Activated CD8-positive, alpha-beta T cell treated with anti-CD3 and anti-CD28 coated beads for 36 hours (primary cell): ENCODE results near the gene MAIP1. TPM values are rescaled to one million over a fixed set of nuclear protein-coding genes. Genes with fewer than 3 reads are reported as not detected.
A peak's percentile ranks its signal among the peaks of the same experiment; 100 is the strongest.

Experiments
- ATAC-seq: fragments of 200-7000 bp; cut with Tn5 transposase; one replicate; pipeline ENCODE4 v1.10.0; 2021; ENCODE audit warnings: mild to moderate bottlenecking, moderate library complexity
- CTCF ChIA-PET: fragments of 350-600 bp; sonication (Branson Sonifier 250); formaldehyde crosslinking; loops from one replicate; lab custom pipeline; 2021; ENCODE audit warnings: antibody characterized with exemption; lab: Charles Lee
- POLR2A ChIA-PET: fragments of 350-600 bp; sonication (Branson Sonifier 250); formaldehyde crosslinking; loops from one replicate; lab custom pipeline; 2021; ENCODE audit warnings: antibody characterized with exemption; lab: Charles Lee
- DNase-seq: peaks from one replicate; pipeline ENCODE4 v3.0.0-alpha.2; 2020
- H3K27ac Mint-ChIP-seq: one replicate; pipeline ENCODE4 v1.8.0; 2021; ENCODE audit warnings: mild to moderate bottlenecking, mixed read lengths
- H3K27me3 Mint-ChIP-seq: one replicate; pipeline ENCODE4 v1.8.0; 2021; ENCODE audit warnings: mixed read lengths
- H3K36me3 Mint-ChIP-seq: one replicate; pipeline ENCODE4 v1.8.0; 2021; ENCODE audit warnings: low read depth, mixed read lengths
- H3K4me1 Mint-ChIP-seq: one replicate; pipeline ENCODE4 v1.8.0; 2021; ENCODE audit warnings: low read depth, mixed read lengths
- H3K4me3 Mint-ChIP-seq: one replicate; pipeline ENCODE4 v1.8.0; 2021; ENCODE audit warnings: mild to moderate bottlenecking, moderate library complexity, mixed read lengths
- H3K9me3 Mint-ChIP-seq: one replicate; pipeline ENCODE4 v1.8.0; 2021; ENCODE audit warnings: mixed read lengths
- intact Hi-C: fragments of 100-400 bp; cut with micrococcal nuclease; formaldehyde crosslinking; loops from one replicate; pipeline ENCODE4 v1.10.0; 2022
- total RNA-seq, 2 experiments: library from RNA; stranded (reverse); gene quantifications; one replicate each; pipeline ENCODE4 v1.2.3, GENCODE V29; 2021
- TF ChIP-seq, protein P1 (sequence below): fragments of 200-600 bp; IDR thresholded peaks from one replicate; pipeline ENCODE4 v1.8.0; 2022; ENCODE audit warnings: antibody characterized with exemption, mild to moderate bottlenecking

MAIP1 gene, protein sequence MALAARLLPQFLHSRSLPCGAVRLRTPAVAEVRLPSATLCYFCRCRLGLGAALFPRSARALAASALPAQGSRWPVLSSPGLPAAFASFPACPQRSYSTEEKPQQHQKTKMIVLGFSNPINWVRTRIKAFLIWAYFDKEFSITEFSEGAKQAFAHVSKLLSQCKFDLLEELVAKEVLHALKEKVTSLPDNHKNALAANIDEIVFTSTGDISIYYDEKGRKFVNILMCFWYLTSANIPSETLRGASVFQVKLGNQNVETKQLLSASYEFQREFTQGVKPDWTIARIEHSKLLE
- total RNA-seq = 10 to 100 TPM; 31.9 to 32.3 TPM

DNA sequence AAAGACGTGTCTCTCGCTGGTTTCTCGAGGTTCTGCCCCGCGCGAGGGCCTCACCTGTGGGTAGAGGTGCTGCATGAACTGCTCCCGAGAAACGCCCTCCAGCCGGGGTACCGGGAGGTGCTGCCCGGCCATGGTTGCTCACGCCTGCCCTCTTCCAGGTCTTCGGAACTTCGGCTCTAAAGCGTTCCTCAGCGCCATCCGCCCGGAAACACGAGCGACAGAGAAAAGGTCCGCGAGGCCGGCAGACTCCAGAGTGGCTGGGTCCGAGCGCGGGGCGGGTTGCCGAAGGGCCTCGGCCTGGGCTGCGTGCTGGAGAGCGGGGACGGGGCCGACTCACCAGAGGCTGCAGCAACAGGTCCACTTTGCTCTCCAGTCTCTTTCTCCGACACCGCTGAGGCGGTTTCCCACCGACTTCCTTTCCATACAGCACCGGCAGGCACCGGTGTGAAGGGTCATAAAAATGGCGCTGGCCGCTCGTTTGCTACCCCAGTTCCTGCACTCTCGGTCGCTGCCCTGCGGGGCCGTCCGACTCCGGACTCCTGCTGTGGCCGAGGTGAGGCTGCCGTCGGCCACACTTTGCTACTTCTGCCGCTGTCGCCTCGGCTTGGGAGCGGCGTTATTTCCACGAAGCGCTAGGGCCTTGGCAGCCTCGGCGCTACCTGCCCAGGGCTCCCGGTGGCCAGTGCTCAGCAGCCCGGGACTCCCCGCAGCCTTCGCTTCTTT is at the start of gene MAIP1, which contains the start of gene TYW5:
Gene MAIP1 (plus strand): TSS at position 244 of the 723 bp plus-strand sequence. CDS start 217 bp downstream, at position 461.
Gene TYW5 (minus strand): TSS at position 153 of the 723 bp plus-strand sequence. CDS start 21 bp downstream, at position 132.
- no peaks in the 10 kb centered on the region for H3K9me3 Mint-ChIP-seq
- peak within 1 kb of the TSS; percentile 100 for H3K4me3 Mint-ChIP-seq
- H3K36me3 Mint-ChIP-seq = peaks cover 20% of the 10 kb centered on the region
- intact Hi-C loops = loop anchor here (2.0 to 5.0 kb wide), 2 partner anchors 27 to 43 kb away; partner anchors contain the start of gene C2orf69
- ChIA-PET CTCF (interaction anchor here (0.8 to 1.3 kb wide), 2 partner anchors 15 to 527 kb away, joined by 4 read pairs; no protein-coding TSS in a partner anchor), POLR2A (interaction anchor here (0.8 to 2.2 kb wide), 5 partner anchors 9 to 20 kb away, joined by 3 to 6 read pairs (median 3); no protein-coding TSS in a partner anchor)
- H3K27ac Mint-ChIP-seq = peak within 1 kb of the TSS; percentile 93
- DNase-seq (peak; percentile 83), ATAC-seq (peak; percentile 87)
- H3K27me3 Mint-ChIP-seq = no peaks in the 10 kb centered on the region
- H3K4me1 Mint-ChIP-seq = peaks cover 48% of the 10 kb centered on the region
- TF ChIP-seq, protein P1, sequence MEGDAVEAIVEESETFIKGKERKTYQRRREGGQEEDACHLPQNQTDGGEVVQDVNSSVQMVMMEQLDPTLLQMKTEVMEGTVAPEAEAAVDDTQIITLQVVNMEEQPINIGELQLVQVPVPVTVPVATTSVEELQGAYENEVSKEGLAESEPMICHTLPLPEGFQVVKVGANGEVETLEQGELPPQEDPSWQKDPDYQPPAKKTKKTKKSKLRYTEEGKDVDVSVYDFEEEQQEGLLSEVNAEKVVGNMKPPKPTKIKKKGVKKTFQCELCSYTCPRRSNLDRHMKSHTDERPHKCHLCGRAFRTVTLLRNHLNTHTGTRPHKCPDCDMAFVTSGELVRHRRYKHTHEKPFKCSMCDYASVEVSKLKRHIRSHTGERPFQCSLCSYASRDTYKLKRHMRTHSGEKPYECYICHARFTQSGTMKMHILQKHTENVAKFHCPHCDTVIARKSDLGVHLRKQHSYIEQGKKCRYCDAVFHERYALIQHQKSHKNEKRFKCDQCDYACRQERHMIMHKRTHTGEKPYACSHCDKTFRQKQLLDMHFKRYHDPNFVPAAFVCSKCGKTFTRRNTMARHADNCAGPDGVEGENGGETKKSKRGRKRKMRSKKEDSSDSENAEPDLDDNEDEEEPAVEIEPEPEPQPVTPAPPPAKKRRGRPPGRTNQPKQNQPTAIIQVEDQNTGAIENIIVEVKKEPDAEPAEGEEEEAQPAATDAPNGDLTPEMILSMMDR = no peak

DNA sequence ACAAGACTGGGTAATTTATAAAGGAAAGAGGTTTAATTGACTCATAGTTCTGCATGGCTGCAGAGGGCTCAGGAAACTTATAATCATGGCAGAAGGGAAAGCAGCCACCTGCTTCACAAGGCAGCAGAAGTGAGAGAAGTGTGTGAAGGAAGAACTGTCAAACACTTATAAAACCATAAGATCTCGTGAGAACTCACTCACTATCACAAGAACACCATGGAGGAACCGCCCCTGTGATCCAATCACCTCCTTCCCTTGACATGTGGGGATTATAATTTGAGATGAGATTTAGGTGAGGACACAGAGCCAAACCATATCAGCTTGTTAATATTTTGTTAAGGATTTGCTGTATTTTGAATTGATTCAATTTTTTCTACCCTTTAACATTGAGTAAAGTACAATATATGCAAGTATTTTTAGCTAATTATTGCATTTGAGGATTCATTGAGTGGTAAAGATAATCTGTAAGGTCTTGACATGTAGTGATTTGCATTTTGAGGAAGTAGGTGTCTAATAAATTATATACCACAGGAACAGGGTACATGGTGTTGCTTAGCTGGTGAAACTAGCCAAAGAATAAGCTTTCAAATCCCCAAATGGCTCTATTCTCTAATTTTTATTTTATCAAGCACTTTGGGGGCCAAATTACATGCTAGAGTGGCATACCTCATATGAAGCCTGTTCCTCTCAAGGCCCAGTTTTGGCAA is 48.2 kb upstream of the MAIP1 start:
- H3K36me3 Mint-ChIP-seq = no peaks in the 10 kb centered on the region
- DNase-seq (no peak), ATAC-seq (no peak)
- no peak overlapping the region for H3K27ac Mint-ChIP-seq
- H3K4me1 Mint-ChIP-seq = peaks cover 4% of the 10 kb centered on the region
- intact Hi-C loops = no loop called here
- TF ChIP-seq, protein P1 = no peak
- no peak overlapping the region for H3K4me3 Mint-ChIP-seq
- POLR2A ChIA-PET = interaction anchor here (0.5 kb wide), 1 partner anchor 1422 kb away, joined by 3 read pairs; no protein-coding TSS in a partner anchor
- CTCF ChIA-PET = no interaction called here
- H3K9me3 Mint-ChIP-seq = no peaks in the 10 kb centered on the region
- H3K27me3 Mint-ChIP-seq = peaks cover 24% of the 10 kb centered on the region

DNA sequence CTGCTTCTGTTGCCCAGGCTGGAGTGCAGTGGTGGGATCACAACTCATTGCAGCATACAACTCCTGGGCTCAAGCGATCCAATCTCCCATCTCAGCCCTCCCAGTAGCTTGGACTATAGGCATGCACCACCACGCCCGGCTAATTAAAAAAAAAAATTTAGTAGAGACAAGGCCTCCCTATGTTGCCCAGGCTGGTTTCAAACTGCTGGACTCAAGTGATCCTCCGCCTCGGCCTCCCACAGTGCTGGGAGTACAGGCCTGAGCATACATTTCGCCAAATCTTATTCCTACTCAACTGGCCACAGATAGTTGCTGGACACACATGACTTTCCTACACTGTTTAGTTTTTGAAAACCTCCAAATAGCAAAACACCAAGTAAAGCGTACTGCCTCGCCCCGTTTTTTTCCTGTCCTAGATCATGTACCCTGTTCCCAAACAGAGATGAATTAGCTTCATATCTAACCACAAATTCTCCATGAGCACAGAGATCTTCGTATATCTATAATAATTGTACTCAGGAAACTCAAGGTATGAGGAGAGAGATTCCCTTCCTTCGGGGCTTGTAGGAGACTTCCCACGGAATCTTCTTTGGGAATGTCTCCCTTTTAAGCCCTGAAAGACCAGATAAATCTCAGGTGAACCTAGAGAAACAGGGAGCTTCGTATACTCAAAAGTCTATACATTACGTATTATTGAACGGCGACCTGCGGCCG is 44.9 kb upstream of the MAIP1 start:
- ChIA-PET POLR2A (interaction anchor here (0.6 to 1.5 kb wide), 2 partner anchors 60 to 1440 kb away, joined by 3 to 5 read pairs; no protein-coding TSS in a partner anchor), CTCF (interaction anchor here (1.2 to 1.9 kb wide), 4 partner anchors 12 to 33 kb away, joined by 3 to 6 read pairs (median 4); no protein-coding TSS in a partner anchor)

More for the DNA sequence above, 44.9 kb upstream of the MAIP1 start:
- Mint-ChIP-seq H3K27ac (peak overlapping the region; percentile 91), H3K27me3 (peaks cover 10% of the 10 kb centered on the region), H3K9me3 (no peaks in the 10 kb centered on the region), H3K4me3 (peak overlapping the region; percentile 94), H3K36me3 (peaks cover 10% of the 10 kb centered on the region), H3K4me1 (peaks cover 19% of the 10 kb centered on the region)
- TF ChIP-seq, protein P1 = no peak
- DNase-seq (no peak), ATAC-seq (no peak)
- intact Hi-C loops = loop anchor here (5.0 kb wide), 1 partner anchor 47 kb away; the partner anchor contains the start of genes MAIP1 and TYW5
